K562 (cell line): ENCODE data around the gene GABRB1.

Source experiments
- NR3C1 ChIP-seq: sonication (generic); formaldehyde crosslinking; IDR thresholded peaks from 2 replicates; pipeline ENCODE4 v1.8.1; 2022; ENCODE audit warnings: missing genetic modification reagents
- POU5F1 ChIP-seq: fragments of 150-350 bp; IDR thresholded peaks from 2 replicates; pipeline ENCODE4 v1.6.1; 2014; ENCODE audit warnings: borderline replicate concordance, low read length, low read depth, mild to moderate bottlenecking; ENCODE audit not compliant: partially characterized antibody
- RB1 ChIP-seq: fragments of 450-650 bp; IDR thresholded peaks from 2 replicates; pipeline ENCODE4 v1.6.1; 2017; ENCODE audit warnings: low read depth, mild to moderate bottlenecking
- TFAM ChIP-seq: fragments of 250-450 bp; sonication (Bioruptor Pico); conservative IDR thresholded peaks from 2 replicates; pipeline ENCODE4 v1.5.0; 2021; ENCODE audit warnings: mild to moderate bottlenecking, moderate library complexity
- ZBTB34 ChIP-seq: fragments of 250-450 bp; sonication (Bioruptor Pico); IDR thresholded peaks from 2 replicates; pipeline ENCODE4 v1.8.0; 2021; ENCODE audit warnings: mild to moderate bottlenecking, moderate library complexity
- ZNF436 ChIP-seq: fragments of 250-450, 450-650 bp; sonication (Bioruptor Pico); formaldehyde crosslinking; IDR thresholded peaks from 2 replicates; pipeline ENCODE4 v1.7.0; 2020; ENCODE audit warnings: mild to moderate bottlenecking
- TF ChIP-seq, protein P1 (sequence below): fragments of 250-450 bp; sonication (Bioruptor Pico); IDR thresholded peaks from 2 replicates; pipeline ENCODE4 v1.5.0; 2020; ENCODE audit warnings: mild to moderate bottlenecking, borderline replicate concordance

GRCh38 chr4:47155919-47156318 is 124.6 kb downstream of the GABRB1 start:
- TF ChIP-seq RB1 (no peak), ZNF436 (CRISPR knock-in tag) (no peak), ZBTB34 (CRISPR knock-in tag) (no peak), POU5F1 (no peak), TFAM (no peak), NR3C1 (CRISPR knock-in tag) (no peak)
- TF ChIP-seq, protein P1, sequence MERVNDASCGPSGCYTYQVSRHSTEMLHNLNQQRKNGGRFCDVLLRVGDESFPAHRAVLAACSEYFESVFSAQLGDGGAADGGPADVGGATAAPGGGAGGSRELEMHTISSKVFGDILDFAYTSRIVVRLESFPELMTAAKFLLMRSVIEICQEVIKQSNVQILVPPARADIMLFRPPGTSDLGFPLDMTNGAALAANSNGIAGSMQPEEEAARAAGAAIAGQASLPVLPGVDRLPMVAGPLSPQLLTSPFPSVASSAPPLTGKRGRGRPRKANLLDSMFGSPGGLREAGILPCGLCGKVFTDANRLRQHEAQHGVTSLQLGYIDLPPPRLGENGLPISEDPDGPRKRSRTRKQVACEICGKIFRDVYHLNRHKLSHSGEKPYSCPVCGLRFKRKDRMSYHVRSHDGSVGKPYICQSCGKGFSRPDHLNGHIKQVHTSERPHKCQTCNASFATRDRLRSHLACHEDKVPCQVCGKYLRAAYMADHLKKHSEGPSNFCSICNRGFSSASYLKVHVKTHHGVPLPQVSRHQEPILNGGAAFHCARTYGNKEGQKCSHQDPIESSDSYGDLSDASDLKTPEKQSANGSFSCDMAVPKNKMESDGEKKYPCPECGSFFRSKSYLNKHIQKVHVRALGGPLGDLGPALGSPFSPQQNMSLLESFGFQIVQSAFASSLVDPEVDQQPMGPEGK (CRISPR knock-in tag), result no peak
